GM18519 (cell line): ENCODE measurements around the gene LARGE1.
"Not testable (repeated sequence)": the region's sequence is repeated elsewhere in the genome, so short reads cannot be mapped to it uniquely, and the experiment has no call there.

Source experiments
- ATAC-seq: cut with Tn5 transposase; IDR thresholded peaks from one replicate; pipeline ENCODE4 v1.9.1; 2021; ENCODE audit warnings: mild to moderate bottlenecking, moderate library complexity; ENCODE audit not compliant: unreplicated experiment, low FRiP score

LARGE1 gene

DNA sequence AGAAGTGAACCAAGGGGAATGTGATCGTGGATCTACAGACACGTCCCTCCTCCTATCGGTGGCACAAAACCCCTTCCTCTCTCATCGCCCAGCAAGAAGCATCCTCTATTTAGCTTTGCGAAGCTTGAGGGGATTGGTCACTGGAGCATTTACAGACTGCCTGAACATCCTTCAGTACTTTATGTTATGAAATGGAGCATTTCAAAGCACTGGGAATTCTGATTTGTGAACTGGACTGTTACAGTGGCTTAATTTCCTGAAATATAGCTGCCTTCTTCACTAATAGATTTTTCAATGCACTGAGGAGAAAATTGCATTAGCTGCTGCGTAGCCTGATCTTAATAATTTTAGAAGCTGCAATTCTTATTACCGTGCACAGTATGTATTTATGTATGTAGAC, 344.5 kb downstream of the LARGE1 start:
- no peak for ATAC-seq

DNA sequence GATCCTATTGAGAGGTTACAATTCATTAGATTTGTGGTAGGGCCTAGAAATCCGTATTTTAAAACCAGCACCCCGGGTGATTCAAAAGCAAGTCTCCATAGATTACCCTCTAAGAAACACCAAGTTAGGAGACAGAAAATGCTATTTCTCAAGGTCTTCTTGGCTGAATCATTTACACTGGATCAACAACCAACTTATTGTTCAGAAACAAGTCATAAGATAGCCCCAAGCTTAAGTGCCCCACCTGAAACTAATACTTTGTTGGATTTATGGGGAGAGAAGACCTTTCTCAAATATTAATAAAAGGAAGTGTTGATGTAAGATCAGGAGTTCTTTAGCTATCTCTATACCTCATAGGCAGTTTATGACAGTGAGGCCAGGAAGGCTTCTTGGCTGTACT, 345.2 kb downstream of the LARGE1 start:
- ATAC-seq = no peak

DNA sequence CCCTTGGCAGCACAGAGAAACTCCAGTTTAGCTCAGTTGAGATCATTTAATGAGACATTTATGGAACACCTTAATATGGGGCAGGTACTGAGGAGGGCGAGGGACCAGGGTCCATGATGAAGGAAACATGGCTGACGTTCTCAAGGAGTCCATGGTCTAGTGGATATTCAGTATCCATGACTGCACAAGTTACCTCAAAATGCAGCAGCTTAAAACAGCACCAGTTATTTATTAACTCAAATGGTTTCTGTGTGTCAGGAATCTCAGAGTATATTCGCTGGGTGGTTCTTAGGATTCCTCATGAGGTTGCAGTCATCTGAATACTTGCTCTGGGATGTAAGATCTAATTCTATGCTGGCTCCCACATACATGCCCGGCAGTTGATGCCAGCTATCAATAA, 346.8 kb downstream of the LARGE1 start:
- ATAC-seq = no peak

- no peak for ATAC-seq
Measured at GRCh38 chr22:33572086-33572485, 348.2 kb downstream of the LARGE1 start.

GRCh38 chr22:33570110-33570509, 350.2 kb downstream of the LARGE1 start:
- ATAC-seq = no peak

DNA sequence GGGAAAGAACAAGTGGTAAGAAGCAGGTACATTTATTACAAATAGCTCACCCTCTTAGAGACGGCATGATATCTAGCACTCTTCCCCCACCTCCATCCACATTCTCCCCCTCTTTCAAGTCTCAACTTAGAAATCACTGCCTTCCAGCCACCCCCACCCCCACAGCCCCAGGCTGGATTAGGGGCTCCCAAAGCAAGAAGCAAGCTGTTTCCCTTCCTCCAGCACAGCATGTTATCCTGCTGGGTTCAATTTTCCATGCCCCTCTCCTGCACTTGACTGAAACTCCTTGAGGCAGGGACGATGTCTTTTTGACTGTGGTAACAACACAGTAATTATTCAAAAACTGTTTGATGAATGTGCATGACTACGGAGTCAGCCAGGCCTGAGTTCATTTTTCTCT, 350.7 kb downstream of the LARGE1 start:
- ATAC-seq = no peak

DNA sequence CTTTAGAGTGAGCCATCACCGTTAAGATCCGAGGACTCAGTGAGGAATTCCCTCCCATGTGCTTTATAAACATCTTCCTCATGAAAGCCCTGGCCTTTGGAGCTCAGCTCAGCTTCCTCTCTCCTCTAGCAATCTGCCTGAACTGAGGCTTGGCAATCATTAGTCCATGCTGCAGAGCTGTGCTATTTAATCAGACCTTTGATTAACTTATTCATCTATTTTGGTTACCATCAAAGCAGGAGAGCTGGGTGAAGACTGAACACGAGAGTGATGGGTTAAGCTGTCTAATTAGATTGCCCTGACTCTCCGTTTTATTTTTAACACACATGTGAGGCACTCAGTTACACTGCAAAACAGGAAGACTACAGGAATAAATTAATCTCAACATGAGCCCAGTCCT, 351.3 kb downstream of the LARGE1 start:
- ATAC-seq = no peak

GRCh38 chr22:33566495-33566894, 353.8 kb downstream of the LARGE1 start:
- not testable (repeated sequence) for ATAC-seq

DNA sequence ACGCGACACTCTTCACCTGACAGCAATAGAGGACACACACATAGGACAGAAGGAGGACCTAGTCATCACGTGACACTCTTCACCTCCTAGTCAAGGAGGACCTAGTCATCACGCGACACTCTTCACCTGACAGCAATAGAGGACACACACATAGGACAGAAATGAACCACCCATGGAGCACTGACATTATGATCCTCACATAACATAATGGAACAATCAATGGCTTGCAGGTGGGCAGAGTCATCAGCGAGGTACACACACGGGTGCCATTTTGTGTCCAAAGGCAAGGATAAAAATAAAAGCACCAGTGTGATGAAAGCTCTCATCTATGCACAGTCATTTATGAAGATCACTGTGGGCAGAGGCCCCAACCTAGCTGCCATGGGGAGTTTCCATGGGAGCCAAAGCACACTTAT, 354.7 kb downstream of the LARGE1 start:
- ATAC-seq = no peak

DNA sequence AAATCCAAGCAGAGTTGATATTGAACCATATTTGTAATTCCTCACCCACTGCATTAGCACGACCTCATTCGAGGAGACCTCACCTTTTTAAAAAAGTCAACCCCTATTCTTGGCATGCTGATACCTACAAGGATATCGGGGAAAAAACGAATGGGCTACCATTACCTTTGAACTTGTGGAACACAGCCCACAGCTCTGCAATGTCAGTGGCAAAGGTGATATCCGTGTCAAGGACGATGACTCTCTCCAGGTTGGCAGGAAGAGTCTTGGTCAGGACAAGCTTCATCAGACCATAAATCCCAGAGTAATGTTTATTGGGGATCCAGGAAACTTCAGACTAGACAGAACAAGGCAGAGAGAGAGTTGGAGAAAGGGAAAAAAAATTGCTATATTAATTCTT, 355.6 kb downstream of the LARGE1 start:
- no peak for ATAC-seq

DNA sequence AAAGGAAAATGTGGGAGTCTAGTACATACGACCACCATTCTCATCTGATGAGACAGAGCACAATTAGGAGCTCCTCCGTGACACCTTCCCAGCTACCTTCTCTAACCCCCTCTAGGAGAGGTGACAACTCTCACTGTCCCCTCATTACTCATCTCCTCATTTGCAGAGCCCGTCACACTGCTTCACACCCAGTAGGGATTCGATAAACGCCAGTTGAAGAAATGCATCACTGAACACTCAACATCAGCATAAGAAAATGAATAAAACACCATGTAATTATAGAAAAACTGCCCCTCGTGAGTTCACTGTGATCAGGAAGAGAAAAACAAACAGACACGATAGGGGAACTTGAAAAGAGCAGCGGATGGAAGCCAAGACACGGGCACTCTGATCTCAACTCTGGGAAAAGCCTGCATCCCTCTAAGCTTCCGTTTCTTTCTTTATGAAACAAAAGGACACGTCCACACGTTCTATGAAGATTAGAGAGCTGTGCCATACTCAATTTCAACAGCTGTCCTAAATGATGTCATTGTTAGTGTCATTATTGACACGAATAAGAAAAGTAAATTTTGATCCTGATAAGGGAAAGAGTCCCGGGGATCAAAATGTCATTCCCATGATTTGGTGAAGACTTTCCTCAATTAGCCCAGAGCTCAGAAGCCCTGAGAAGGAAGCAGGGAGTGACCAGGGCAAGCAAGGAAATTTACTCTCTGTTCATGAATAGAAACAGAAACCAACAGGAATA, 356.9 kb downstream of the LARGE1 start:
- ATAC-seq = no peak

- ATAC-seq = no peak
Measured at GRCh38 chr22:33562501-33562900, 357.8 kb downstream of the LARGE1 start.

DNA sequence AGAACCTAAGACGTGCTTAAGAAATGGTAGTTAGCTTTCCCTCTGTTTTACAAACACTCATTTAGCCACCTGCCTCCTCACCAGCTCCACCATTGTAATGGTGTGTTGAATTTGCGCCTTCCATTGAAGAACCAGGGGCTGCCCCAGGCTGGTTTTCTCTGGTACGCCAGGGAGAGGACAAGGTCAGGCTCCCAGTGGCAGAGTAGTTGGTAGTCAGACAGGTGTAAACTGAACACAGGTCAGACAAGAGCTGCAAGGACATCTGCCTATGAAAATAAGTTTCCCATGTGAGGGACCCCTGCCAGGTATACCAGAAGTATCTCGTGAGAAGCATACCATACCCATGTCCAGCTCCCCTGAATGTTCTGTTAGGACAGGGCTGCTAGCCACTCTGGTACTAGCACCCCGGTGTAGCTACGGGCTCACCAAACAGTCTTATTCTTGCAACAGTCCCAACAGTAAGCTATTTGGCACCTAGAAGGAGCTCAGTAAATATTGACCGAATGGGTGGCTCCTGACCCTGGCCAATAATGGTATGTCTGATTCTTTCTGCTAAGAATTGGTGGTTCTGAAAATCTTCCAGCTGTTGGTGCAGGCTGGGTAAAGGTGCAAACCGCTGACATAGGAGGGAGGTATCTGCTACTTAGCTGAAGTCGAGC, 359.0 kb downstream of the LARGE1 start:
- no peak for ATAC-seq

DNA sequence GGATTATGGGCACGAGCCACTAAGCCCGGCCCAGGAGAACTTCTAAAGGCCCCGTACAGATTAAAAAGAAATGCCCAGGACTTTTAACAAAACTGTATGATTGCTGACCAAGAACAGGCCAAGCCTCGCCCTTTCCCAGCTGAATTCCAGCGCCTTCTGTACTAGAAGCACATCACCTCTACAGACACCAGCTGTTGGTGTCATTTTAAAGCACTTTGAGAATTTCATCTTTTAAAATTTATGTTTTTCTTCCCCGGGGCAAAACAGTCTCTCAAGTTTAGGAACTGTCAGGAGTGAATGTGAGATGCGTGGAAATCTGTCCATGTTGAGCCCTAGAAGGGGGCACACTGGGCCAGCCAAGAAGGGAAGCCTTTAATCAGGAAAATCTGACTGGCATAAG, 362.4 kb downstream of the LARGE1 start:
- ATAC-seq = no peak

DNA sequence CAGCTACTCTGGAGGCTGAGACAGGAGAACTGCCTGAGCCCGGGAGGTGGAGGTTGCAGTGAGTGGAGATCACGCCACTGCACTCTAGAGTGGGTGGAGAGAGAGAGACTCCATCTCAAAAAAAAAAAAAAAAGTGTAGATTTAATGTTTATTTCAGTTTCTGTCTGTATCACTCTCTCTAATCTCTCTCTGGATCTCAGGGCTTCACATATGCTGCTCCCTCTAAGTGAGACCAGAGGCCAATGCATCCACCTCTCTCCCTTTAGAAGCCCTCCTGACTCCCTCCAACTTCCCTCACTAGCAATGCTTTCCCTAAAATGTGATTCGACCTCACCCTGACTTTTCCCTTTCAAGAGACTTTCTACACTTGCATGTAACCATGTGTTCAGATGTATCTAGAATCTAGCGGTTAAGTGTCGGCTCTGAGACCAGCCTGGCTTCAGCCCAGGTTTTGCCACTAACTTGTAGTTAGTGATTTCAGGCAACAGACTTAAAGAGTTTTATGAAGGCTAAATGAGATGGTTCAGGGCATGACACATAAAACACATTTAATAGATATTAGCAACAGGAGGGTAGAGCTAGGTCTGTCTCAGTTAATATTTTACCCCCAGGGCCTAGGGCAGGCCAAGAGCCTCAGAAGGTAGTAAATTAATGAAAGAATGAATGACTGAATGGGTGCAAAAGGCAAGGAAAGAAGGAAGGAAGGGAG, 364.3 kb downstream of the LARGE1 start:
- no peak for ATAC-seq

DNA sequence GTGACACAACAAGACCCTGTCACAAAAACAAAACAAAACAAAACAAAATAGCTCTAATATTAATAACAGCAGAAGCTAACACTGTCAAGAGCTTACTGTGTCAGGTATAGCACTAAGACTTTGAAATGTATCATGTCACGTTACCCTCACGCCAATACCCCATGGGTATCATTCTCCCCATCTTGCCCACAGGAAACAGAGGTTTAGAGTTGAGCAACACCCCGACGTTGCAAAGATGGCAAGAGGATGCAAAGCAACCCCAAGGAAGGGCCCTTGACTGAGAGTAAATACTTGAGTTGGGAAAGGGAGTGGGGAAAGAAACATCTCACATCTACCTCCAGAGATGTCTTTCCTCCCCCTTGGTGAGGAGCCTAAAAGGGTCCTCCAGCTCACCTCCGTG, 366.8 kb downstream of the LARGE1 start:
- no peak for ATAC-seq

- no peak for ATAC-seq
Measured at GRCh38 chr22:33544707-33545106, 375.6 kb downstream of the LARGE1 start.

DNA sequence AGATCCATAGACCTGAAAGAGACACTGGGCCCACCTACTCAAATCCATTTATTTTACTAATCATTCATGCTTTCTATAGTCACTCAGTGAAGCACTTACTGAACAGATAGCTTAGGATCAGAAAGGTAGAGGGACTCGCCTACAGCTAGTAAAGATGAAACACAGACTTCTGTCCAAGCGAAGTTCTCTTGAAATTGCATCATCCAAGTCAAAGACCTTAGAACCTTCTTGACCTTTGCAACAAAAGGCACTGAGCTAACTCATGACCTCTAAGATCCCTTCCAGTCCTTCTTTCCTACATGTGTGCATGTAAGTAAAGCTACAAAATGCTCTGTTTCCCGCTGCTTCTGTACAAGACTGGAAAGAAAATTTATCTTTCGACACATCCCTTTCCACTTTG, 377.6 kb downstream of the LARGE1 start:
- ATAC-seq = no peak

DNA sequence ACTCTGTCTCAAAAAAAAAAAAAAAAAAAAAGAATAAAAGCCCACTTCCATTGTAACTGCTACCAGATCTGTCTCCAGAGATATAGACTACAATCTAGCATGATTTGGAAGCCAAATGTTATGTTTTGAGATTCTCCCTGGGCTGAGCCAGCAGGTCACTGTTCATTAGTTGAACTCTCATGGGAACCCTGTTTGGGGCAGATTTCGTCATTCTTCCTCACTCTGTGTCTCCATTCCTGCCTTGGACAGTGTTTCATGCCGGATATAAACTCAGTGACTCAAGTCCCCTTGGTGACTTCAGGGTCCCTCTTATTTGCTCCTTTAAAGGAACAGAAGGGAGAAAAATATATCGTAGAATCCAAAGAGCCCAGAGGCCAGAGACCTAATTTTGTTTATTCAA, 378.1 kb downstream of the LARGE1 start:
- no peak for ATAC-seq

- ATAC-seq = no peak
Measured at GRCh38 chr22:33539902-33540751, 380.1 kb downstream of the LARGE1 start.
